GM19193 (cell line): ENCODE measurements around the gene ATP13A4.

Source experiments
- POLR2A ChIP-seq: IDR thresholded peaks from 4 replicates; pipeline ENCODE4 v1.6.1; 2011; ENCODE audit not compliant: insufficient read depth, insufficient read length; ENCODE audit errors: extremely low read depth

Gene ATP13A4

GRCh38 chr3:193522473-193522872 lies 32.2 kb downstream of the ATP13A4 start:
- no peak for TF ChIP-seq POLR2A

- TF ChIP-seq POLR2A = no peak
Measured at GRCh38 chr3:193520738-193521137, 34.0 kb downstream of the ATP13A4 start.

- no peak for TF ChIP-seq POLR2A
Measured at GRCh38 chr3:193515966-193516365, 38.7 kb downstream of the ATP13A4 start.

GRCh38 chr3:193510154-193510553 lies 44.5 kb downstream of the ATP13A4 start:
- TF ChIP-seq POLR2A = no peak

- no peak for TF ChIP-seq POLR2A
Measured at GRCh38 chr3:193509103-193509965, 45.4 kb downstream of the ATP13A4 start.

- TF ChIP-seq POLR2A = no peak
Measured at GRCh38 chr3:193508108-193508507, 46.6 kb downstream of the ATP13A4 start.

- TF ChIP-seq POLR2A = no peak
Measured at GRCh38 chr3:193507566-193507965, 47.1 kb downstream of the ATP13A4 start.

GRCh38 chr3:193506921-193507320 lies 47.8 kb downstream of the ATP13A4 start:
- TF ChIP-seq POLR2A = no peak

- TF ChIP-seq POLR2A = no peak
Measured at GRCh38 chr3:193502871-193503270, 51.8 kb downstream of the ATP13A4 start.

- TF ChIP-seq POLR2A = no peak
Measured at GRCh38 chr3:193499801-193500485, 54.8 kb downstream of the ATP13A4 start.

- TF ChIP-seq POLR2A = no peak
Measured at GRCh38 chr3:193499136-193499770, 55.4 kb downstream of the ATP13A4 start.

GRCh38 chr3:193498215-193498614 lies 56.5 kb downstream of the ATP13A4 start:
- no peak for TF ChIP-seq POLR2A

GRCh38 chr3:193496658-193497057 lies 58.0 kb downstream of the ATP13A4 start:
- no peak for TF ChIP-seq POLR2A

- no peak for TF ChIP-seq POLR2A
Measured at GRCh38 chr3:193491026-193491425, 63.7 kb downstream of the ATP13A4 start.

GRCh38 chr3:193490580-193490979 lies 64.1 kb downstream of the ATP13A4 start:
- TF ChIP-seq POLR2A = no peak
